GM12864 (cell line): ENCODE measurements around the gene GREB1L.

Experiments used
- DNase-seq: peaks from one replicate; pipeline ENCODE4 v3.0.0-alpha.2; 2011; ENCODE audit warnings: low read depth
- H3K4me3 ChIP-seq: 2 replicates; pipeline ENCODE4 v1.5.1; 2011; ENCODE audit warnings: mild to moderate bottlenecking, low read depth, low read length, control low read depth
- TF ChIP-seq, protein P1 (sequence below): IDR thresholded peaks from 2 replicates; pipeline ENCODE4 v1.5.1; 2011; ENCODE audit warnings: low read depth, mild to moderate bottlenecking, moderate library complexity, low read length, control low read depth, inconsistent platforms; ENCODE audit errors: missing control alignments

GREB1L gene

DNA sequence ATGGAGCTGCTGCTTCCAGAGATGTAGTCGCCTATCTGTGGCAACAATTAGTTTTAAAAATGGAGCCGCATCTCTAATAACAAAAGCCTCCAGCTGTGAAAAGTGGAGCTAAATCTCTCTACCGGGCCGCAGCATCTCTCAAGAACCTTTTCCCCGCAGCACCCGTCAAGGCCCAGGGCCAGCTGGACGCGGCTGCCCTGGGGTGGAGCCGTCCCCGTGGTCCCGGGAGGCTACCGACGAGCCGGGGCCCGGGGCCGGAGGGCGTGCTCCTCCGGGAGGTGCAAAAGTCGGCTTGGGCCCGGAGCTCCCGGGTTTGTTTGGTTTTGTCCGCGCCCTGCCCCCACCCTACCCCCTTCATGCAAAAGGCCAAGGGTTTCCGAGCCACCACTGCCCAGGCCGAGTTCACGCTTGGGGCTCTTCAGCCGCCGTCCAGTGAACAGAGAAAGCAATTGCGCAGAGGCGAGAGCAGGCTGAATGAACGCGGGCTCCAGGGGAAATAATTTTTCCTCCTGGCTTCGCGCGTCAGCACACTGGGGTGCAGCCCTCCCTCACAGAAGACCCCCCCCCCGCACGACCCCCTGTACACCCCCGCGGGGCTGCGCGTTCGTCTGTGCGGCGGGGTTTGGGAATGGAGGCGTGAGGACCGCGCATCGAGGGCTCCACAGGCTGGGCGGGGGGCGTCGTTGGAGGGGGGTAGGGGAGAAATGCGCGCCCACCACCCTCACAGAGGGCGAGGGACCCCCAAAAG lies 557 bp upstream of the GREB1L start:
- no peak overlapping the region for H3K4me3 ChIP-seq
- DNase-seq: no peak
- TF ChIP-seq, protein P1, sequence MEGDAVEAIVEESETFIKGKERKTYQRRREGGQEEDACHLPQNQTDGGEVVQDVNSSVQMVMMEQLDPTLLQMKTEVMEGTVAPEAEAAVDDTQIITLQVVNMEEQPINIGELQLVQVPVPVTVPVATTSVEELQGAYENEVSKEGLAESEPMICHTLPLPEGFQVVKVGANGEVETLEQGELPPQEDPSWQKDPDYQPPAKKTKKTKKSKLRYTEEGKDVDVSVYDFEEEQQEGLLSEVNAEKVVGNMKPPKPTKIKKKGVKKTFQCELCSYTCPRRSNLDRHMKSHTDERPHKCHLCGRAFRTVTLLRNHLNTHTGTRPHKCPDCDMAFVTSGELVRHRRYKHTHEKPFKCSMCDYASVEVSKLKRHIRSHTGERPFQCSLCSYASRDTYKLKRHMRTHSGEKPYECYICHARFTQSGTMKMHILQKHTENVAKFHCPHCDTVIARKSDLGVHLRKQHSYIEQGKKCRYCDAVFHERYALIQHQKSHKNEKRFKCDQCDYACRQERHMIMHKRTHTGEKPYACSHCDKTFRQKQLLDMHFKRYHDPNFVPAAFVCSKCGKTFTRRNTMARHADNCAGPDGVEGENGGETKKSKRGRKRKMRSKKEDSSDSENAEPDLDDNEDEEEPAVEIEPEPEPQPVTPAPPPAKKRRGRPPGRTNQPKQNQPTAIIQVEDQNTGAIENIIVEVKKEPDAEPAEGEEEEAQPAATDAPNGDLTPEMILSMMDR: no peak

- DNase-seq: no peak
- TF ChIP-seq, protein P1: no peak
- H3K4me3 ChIP-seq: no peak overlapping the region
Measured at GRCh38 chr18:21242780-21243401, 859 bp downstream of the GREB1L start.

DNA sequence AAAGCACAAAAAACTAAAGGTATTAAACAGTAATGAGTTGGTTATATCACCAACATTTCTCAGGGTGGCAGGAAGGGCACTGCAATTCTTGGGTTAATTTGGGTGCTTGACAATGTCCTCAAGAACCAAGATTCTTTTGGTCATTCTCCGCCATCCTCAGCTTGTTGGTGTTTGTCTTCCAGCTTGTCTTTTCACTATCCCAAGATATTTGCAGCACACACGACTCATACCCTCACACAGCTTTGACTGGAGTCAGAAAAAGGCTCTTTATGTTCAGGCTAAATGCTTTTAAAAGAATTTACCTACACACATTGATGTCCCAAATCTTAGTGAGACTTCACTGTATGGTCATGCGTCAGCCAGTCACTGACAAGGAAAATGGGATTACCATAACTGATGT lies 12.5 kb downstream of the GREB1L start:
- TF ChIP-seq, protein P1: no peak
- DNase-seq: no peak

DNA sequence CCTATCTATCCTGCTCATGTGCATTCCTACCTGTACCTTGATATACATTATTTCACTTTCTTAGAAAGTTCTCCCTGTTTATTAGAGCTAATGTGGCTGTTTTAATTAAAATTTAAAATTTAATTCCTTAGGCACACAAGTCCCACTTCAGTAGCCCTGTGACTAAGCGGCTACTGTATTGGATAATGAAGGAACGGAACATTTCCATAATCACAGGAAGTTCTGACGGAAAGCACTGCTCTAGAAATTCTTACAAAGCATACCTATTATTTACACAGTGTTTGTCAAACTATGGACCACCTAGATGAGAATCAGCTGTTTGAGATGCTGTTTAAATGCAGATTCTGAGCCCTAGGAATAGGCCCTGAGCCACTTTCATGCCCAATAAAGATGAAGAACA lies 13.2 kb downstream of the GREB1L start:
- no peak for DNase-seq
- TF ChIP-seq, protein P1: no peak
- no peak overlapping the region for H3K4me3 ChIP-seq

More for the DNA sequence above, 12.5 kb downstream of the GREB1L start:
- H3K4me3 ChIP-seq: no peak overlapping the region

- TF ChIP-seq, protein P1: no peak
- DNase-seq: no peak
- no peak overlapping the region for H3K4me3 ChIP-seq
Measured at GRCh38 chr18:21257386-21257785, 15.4 kb downstream of the GREB1L start.

DNA sequence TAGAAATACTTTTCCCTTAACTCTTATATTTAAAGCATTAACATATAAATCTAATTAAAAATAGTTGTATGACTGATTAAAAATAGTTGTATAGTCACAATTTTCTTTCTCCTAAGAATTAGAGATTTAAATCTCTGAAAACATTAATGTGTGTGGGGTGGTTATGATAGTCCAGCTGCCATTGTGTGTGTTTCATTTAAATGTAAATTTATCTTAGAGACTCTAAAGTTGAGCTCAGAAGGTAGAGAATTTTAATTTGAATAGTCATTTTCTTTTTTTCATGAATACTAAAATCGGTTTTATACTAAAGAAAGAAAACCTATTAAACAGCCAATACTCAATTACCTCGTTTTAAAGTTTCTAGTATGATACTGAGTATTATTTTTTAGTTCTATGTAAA lies 18.6 kb downstream of the GREB1L start:
- H3K4me3 ChIP-seq: no peak overlapping the region
- TF ChIP-seq, protein P1: no peak
- DNase-seq: no peak
